NCI-H1694 treated with DMSO at 0.1 percent for 48 hours (cell line): ENCODE data around the gene P2RY6.

ENCODE experiments used
- DNase-seq: peaks from one replicate; lab custom pipeline; 2025; lab: John Stamatoyannopoulos, UW

P2RY6 gene

GRCh38 chr11:73236854-73237253 is 35.3 kb upstream of the P2RY6 start:
- DNase-seq = no peak

GRCh38 chr11:73237471-73238290 is 34.5 kb upstream of the P2RY6 start:
- DNase-seq = no peak

- DNase-seq = no peak
Observed at GRCh38 chr11:73239111-73239521, 33.0 kb upstream of the P2RY6 start.

GRCh38 chr11:73239571-73240189 is 32.5 kb upstream of the P2RY6 start:
- DNase-seq = no peak

- no peak for DNase-seq
Observed at GRCh38 chr11:73240190-73240781, 31.9 kb upstream of the P2RY6 start.

- no peak for DNase-seq
Observed at GRCh38 chr11:73241300-73241699, 30.8 kb upstream of the P2RY6 start.

GRCh38 chr11:73242251-73243092 is 29.7 kb upstream of the P2RY6 start:
- peak; percentile 44 for DNase-seq

GRCh38 chr11:73243093-73243485 is 29.0 kb upstream of the P2RY6 start:
- no peak for DNase-seq

DNA sequence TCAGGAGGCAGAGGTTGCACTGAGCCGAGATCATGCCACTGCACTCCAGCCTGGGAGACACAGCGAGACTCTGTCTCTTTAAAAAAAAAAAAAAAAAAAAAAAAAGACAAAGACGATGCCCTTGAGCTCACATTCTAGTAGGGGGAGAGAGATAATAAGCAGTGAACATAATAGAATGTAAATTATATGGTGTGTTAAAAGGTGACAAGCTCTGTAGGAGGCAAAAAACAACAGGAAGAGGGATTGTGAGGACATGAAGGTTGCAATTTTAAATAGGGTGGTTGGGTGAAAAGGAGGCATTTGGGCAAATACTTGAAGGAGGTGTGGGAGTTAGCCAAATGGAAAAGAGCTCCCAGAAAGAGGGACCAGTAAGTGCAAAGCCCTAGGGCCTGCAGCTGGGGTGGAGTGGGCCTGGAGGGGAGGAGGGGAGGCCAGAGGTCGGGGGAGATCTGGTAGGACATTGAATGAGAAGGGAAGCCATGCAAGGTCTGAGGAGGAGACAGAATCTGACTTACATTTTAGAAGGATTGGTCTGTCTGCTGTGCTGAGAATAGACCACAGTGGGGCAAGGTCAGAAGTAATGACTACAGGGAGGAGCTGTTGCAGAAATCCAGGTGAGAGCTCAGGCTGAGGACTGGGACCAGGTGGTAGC is 27.4 kb upstream of the P2RY6 start:
- DNase-seq = no peak

GRCh38 chr11:73245461-73245860 is 26.7 kb upstream of the P2RY6 start:
- no peak for DNase-seq

GRCh38 chr11:73246303-73246702 is 25.8 kb upstream of the P2RY6 start:
- DNase-seq = no peak

GRCh38 chr11:73248526-73249185 is 23.5 kb upstream of the P2RY6 start:
- DNase-seq = no peak

- DNase-seq = no peak
Observed at GRCh38 chr11:73249304-73249703, 22.8 kb upstream of the P2RY6 start.

- no peak for DNase-seq
Observed at GRCh38 chr11:73249853-73250783, 22.0 kb upstream of the P2RY6 start.

GRCh38 chr11:73252577-73253191 is 19.5 kb upstream of the P2RY6 start:
- no peak for DNase-seq

DNA sequence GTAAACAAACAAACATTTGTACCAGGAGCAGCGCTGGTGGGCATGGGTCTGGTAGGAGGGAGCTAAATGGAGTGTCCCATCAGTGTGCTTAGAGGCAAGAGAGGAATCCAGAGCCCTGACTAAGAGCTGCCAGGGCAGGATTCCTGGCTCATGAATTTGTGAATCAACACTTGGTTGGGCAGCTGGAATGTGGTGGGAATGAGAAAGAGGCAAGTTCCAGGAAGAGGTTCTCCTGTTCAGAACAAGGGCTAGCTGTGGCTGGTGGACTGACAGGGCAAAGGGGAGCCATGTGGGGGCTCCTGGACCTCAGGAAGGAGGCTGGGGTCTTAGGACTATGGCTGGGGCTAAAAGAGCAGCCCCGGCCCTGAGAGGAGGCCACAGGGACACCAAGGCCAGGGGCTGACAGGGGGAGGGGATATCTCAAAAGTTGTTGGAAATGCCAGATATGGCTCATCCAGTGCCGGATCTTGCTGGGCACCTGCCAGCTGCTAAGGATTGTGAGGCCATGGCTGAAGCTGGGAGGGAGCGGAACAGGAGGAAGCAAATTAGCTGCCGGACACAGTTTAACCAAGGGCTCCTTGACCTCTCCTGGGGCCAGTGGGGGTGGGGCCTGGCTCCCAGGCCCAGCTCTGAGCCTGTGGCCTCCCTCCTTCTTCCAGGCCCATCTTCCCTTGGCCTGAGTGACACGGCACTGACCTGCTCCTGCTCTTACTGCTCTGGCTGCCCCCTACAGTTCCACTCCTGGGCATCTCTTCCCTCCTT is 14.6 kb upstream of the P2RY6 start:
- DNase-seq = no peak

DNA sequence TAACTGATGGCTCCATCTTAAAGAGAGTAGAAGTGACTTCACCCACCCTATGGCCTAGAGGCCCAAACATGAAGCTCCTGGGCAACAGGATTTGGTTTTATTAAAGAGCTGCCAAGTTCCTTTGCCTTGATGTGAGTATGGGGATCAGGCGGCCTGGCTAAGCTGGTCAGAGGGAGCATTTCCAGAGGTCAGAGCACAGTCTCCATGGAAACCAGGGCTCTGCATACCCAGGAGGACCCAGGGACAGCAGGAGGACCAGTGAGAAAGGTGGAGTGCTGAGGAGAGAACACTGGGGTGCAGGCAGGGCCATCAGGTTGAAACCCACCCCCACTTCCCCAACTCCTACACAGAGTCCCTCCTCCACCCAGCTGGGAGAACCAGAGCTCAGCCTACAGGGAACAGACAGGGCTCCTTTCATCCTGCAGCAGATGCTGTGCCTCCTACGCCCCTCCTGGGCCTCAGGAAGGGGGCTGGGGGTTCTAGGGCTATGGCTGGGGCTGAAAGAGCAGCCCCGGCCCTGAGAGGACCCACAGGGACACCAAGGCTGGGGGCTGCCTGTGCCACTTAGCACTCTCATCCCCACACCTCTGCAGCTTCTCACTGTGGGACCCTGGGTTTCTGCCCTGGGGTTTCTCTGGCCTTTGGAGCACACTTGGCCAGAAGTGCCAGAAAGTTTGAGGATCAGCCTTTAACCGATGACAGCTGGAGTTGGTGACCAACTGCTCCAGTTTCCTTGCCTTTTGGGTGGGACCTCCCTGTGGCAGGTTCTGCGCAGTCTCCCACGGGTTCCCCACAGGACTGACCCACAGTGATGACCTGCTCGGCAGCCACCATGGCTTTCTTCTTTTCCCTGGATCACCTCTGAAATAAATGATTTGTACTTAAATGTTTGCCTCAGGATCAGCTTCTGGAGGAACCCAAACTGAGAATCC is 13.8 kb upstream of the P2RY6 start:
- DNase-seq = no peak
